GM18505 (cell line): Measurements from ENCODE around the gene PAH.
"Not testable (repeated sequence)": the region's sequence is repeated elsewhere in the genome, so short reads cannot be mapped to it uniquely, and the experiment has no call there.

Source experiments
- ATAC-seq: cut with Tn5 transposase; IDR thresholded peaks from one replicate; pipeline ENCODE4 v1.9.1; 2021; ENCODE audit not compliant: unreplicated experiment
- POLR2A ChIP-seq: IDR thresholded peaks from 4 replicates; pipeline ENCODE4 v1.6.1; 2011; ENCODE audit warnings: borderline replicate concordance; ENCODE audit not compliant: insufficient read depth, insufficient read length; ENCODE audit errors: extremely low read depth

PAH gene

DNA sequence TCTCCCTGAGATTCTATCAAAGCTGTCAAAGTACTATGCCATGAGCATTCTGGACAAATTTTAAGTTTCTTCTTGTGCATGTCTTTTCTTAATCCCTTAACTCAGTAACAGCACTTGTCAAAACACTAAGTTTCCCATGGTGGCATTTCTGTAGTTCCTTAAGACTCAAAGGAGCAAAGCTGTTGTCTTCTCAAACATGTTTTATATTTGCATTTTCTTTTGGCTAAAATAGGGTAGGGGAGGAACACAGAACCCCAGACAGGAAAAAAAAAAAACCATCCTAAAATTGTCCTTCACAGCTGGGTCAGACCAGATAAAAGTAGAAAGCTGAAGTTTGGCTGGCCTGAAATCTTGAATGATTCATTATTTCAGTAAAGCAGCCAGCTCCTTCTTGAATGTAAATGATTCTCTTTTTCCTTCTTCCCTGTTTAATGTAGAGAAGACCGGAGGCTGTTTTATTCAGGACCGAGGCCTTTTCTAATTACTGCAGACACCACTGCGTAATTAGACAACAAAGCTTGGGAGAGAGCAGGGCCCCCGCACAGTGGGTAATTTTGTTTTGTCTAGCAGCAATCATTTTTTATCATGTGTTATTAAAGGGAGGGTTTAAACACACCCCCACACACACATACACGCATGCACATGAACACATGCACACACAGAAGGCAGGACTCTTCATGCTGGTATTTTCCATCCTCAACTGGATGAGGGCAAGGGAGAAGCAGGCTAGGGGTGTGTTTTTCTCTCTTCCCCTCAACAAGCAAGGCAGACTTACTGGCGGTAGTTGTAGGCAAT lies 51.0 kb downstream of the PAH start:
- no peak for ATAC-seq
- TF ChIP-seq POLR2A = no peak

DNA sequence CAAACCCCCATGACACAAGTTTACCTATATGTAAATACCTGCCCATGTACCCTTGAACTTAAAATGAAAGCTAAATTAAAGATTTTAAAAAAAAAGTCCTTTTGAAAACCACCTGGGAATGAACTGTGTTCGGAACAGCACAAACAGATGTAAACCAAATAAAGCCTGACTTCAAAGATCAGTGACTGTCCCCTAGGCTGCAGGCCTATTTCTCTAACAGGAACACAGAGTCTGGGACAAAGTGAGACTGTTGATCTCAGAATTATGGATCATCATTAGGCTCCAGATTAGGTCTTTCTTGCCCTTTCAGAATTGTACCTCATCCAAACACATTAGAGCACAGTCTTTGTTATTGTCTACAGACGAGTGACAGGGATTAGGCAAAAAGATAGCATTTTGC lies 54.6 kb downstream of the PAH start:
- ATAC-seq = no peak
- no peak for TF ChIP-seq POLR2A

DNA sequence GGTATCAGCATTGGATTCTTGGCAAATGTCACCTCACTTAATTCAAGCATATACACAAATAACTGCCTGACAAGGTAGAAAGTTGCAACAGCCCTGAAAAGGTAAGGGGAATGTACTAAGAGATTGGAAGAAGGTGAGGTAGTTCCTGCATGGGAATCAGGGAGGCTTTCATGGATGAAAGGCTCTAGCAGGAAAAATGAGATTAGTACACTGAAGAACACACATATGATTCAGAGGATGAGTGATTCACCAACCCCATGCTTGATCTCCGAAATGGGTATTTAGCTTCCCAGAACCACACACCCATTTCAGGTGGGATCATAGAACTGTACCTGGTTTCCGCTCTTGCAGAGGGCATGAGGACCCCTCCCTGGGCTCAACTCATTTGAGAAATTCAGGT lies 65.8 kb downstream of the PAH start:
- no peak for ATAC-seq

DNA sequence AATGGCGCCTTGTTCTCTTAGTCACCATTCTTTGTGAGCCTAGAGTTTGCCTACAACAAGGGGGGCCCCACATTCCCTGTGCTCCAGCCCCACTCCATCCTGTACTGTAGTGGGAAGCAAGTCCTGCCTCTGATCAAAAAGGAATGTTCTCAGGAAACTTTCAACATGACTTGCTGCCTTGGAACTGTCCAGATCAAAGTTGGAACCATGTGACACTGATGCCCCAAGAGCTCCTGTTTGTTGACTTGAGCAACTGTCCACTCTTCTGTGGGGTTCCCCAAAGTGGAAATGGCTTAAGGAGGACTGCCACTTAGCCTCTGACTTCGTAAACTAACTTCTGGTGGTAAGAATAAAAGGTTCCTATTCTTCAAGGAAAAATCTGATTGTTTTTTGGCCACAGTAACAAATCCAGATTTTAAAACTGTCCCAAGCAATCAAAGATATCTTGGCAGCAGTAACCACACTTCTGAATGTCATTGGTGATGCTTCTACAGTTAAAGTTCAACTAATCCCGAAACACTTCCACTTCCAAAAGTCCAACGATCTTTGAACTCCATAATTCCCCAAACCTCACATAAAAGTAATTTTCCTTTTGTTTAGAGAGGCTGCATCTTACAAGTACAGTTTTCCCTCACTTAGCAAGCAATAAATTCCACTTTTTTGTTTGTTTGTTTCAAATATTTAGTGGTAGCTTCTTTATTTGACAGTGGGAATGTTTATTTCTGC lies 67.2 kb downstream of the PAH start:
- no peak for TF ChIP-seq POLR2A
- no peak for ATAC-seq

More for the DNA sequence above, 65.8 kb downstream of the PAH start:
- TF ChIP-seq POLR2A = no peak

DNA sequence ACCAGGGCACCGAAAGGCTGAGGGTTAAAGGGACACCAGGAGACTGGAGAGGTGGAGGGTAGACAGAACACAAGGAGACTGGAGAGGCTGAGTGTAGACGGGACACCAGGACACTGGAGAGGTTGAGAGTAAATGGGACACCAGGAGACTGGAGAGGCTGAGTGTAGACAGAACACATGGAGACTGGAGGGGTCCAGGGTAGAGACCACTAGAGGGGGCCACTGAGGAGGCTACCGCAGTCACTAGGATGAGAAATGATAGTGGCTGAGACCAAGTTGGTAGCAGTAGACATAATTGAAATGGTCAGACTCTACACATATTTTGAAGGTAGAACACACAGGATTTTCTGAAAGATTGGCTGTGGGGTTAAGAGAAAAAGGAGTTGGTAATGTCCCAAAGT lies 68.2 kb downstream of the PAH start:
- no peak for TF ChIP-seq POLR2A
- no peak for ATAC-seq

DNA sequence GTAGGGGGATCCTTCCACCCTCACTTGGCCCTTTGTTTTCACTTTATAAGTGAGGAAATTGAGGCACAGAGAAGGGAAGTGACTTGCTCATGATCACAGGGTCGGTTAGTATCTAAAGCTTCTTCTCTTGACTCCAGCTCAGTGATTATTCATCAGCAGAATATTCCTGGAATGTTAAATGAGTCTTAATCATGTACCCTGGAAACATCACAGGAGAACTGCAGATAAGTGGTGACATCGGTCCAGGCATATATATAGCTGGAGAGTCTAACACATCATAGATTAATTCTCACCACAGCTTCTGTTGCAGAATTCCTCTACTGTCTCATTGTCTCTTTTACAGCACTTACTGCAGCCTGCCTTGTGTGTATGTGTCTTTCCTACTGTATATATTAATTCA lies 69.9 kb downstream of the PAH start:
- no peak for ATAC-seq
- TF ChIP-seq POLR2A = no peak

DNA sequence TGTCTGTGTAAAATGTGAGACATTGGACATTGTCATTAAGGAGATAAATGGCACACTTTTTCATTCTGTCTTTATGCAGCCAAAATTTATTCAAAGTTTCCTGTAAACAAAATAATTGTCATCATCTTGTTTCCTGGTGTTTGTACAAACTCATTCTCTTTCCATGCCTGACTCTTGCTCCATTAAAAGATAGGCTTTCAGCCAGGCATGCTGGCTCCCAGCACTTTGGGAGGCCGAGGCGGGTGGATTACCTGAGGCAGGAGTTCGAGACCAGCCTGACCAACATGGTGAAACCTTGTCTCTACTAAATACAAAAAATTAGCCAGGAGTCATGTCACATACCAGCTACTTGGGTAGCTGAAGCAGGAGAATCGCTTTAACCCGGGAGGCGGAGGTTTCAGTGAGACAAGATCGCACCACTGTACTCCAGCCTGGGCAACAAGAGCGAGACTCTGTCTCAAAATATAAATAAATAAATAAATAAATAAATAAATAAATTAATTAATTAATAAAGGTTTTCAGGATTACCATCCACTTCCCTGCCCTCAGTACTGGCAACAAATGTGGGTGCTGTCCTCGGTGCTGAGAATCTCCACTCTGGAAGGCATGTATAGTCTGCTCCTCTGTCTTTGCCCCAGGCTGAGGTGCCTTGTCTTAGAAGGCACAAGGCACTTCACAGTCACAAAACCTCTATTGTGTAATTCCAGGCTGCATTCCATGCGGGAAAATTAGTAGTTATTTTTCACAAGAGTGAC lies 83.2 kb downstream of the PAH start:
- ATAC-seq = no peak
- TF ChIP-seq POLR2A = no peak

DNA sequence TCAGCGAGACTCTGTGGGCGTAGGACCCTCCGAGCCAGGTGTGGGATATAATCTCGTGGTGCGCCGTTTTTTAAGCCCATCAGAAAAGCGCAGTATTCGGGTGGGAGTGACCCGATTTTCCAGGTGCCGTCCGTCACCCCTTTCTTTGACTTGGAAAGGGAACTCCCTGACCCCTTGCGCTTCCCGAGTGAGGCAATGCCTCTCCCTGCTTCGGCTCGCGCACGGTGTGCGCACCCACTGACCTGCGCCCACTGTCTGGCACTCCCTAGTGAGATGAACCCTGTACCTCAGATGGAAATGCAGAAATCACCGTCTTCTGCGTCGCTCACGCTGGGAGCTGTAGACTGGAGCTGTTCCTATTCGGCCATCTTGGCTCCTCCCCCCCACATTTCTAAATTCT lies 84.2 kb downstream of the PAH start:
- not testable (repeated sequence) for ATAC-seq

DNA sequence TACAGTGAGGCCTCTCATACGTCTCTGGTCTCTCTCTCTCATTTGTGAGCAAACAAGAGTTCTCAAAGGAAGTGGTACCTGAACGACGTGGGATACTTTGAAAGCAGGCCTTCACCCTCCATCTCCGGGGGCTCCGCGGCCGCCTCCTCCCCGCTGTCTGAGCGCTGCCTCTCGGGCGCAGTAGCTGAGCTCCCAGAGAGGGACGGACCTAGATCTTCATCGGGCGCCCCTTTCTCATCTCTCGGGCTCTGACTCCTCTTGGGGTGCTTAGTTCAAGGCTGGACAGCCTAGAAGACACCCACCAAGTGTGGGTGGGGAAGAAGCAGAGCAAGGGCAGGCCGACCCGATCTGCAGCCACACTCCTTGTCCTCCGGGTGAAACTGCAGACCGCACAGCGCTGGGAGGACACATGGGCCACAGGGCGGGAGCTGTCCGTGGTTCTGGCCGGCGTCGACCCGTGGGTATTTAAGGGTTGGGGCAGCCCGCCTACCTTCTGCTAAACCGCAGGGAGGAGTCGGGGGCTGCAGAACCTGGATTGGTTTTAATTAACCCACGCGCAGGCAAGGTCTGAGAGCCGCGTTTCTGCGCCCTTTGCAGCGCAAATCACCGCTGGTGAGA lies 92.7 kb downstream of the PAH start:
- no peak for TF ChIP-seq POLR2A
- no peak for ATAC-seq

DNA sequence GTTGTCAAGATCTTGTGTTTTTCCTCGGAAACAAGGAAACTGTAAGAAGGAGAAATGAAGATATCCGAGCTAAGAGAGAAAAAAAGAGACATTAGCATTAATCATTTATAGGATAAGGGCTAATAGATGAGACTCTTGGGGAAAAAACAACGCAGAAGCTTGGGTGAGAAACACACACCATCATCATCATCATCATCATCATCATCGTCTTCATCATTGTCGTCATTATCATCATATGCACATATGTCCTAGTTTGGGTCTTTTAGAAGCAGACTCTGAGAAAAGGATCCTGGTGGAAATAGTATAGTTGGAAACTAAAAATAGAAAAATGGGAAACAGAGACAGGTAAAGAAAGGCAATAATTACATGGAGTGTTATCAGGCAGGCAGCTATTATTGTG lies 95.9 kb downstream of the PAH start:
- ATAC-seq = no peak
- no peak for TF ChIP-seq POLR2A

DNA sequence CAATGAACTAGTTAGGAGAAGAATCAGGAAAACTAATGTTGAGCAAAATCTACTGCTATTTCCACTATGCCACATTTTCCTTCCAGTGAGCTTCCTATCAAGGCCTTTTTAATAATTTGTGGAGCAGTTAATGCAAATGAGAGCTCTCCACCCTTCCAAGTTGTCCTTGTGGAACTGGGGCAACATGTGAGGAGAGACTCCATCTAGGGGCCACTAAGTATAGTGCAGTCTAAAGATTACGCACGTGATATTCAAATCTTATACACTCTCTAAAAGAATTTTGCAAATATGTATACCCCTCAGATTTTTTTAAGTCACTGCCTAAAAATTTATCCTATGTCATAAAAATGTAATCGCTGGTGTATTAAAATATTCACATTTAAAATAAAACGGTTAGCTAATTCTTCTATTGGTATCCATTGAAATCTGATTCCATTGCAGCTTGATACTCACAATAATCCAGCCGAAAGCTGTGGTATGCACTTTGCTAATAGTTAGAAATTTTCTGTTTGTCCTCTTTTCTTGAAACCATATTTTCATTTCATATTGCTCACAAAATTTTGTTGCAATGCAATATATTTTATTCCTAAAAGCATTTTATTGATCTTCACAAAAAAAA lies 100.1 kb downstream of the PAH start:
- TF ChIP-seq POLR2A = no peak
- ATAC-seq = no peak

DNA sequence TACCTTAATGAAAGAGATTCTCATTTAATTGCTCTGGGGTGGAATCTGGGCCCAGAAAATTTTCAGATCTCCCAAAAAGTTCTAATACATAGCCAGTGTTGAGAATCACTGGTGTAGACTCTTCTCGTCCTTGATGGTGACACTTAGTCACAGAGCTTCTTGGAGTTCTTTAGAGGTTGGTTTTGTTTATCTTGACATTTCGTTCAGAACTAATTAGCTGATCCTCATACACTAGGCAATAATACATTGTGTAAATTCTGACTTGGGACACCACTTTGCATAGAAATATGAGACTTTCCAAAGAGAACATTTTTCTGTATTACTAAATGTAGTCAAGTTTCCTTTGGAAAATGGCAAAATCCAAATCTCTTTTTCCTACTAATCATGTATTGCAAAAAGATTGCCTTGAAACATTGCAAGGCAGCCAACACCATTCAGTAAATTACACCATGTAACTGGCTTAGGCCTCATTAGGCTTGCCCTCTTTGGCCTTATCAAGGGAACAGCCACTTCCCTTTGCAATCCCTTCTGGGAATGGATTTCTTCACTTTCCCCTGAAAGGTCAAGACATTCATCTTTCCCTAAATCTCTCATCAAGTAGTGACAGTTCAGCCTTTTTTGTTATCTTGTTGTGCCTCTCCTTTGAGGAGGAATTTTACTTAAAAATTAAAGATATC lies 102.2 kb downstream of the PAH start:
- ATAC-seq = no peak
- no peak for TF ChIP-seq POLR2A
